CD14-positive monocyte (primary cell): Measurements from ENCODE around the gene ITPR2. TPM values are rescaled to one million over a fixed set of nuclear protein-coding genes. Genes with fewer than 3 reads are reported as not detected.

Experiments
- DNase-seq, 3 donors: peaks; one replicate each; pipeline ENCODE4 v3.0.0-alpha.2; 2011 to 2022
- H2AFZ ChIP-seq: 2 replicates; pipeline ENCODE4 v1.6.0; 2012; ENCODE audit warnings: mild to moderate bottlenecking, low read depth, low read length, inconsistent platforms; ENCODE audit not compliant: insufficient read depth, poor library complexity, severe bottlenecking
- H3K27ac ChIP-seq, 2 donors: 1 replicate in 1 of 2; 2 replicates in 1 of 2; pipeline ENCODE4 v1.5.1; 2012 to 2013; ENCODE audit warnings: low read length in 2 of 2, control low read depth in 1 of 2, inconsistent platforms in 1 of 2, low read depth in 1 of 2, mild to moderate bottlenecking in 1 of 2
- H3K27me3 ChIP-seq, 2 donors: one replicate each; pipeline versions ENCODE4 v1.6.0 to v1.6.1; 2011 to 2013; ENCODE audit warnings: low read length in 2 of 2; ENCODE audit not compliant: control insufficient read depth in 2 of 2, insufficient read depth in 2 of 2
- H3K36me3 ChIP-seq, 2 donors: replicated peaks in 1 of 2; 1 replicate in 1 of 2; 2 replicates in 1 of 2; pipeline versions ENCODE4 v1.5.1 to v1.6.1; 2012 to 2013; ENCODE audit warnings: low read length in 2 of 2, control low read depth in 1 of 2, inconsistent platforms in 1 of 2, mild to moderate bottlenecking in 1 of 2; ENCODE audit not compliant: insufficient read depth in 2 of 2, control insufficient read depth in 1 of 2
- H3K4me1 ChIP-seq, 2 donors: 1 replicate in 1 of 2; 2 replicates in 1 of 2; pipeline versions ENCODE4 v1.5.1 to v1.6.1; 2012 to 2013; ENCODE audit warnings: low read length in 2 of 2, control low read depth in 1 of 2, inconsistent platforms in 1 of 2, mild to moderate bottlenecking in 1 of 2, moderate library complexity in 1 of 2; ENCODE audit not compliant: insufficient read depth in 2 of 2, control insufficient read depth in 1 of 2
- H3K4me2 ChIP-seq: replicated peaks from 2 replicates; pipeline ENCODE3; 2012; ENCODE audit warnings: low read length, moderate library complexity, mild to moderate bottlenecking; ENCODE audit not compliant: poor library complexity, severe bottlenecking; ENCODE audit errors: extremely low read depth
- H3K4me3 ChIP-seq, 3 experiments: fragments of 200-600 bp in 1 of 3; sonication (generic) in 1 of 3; replicated peaks in 1 of 3; 1 replicate in 2 of 3; 2 replicates in 1 of 3; pipeline ENCODE4 v1.5.1; 2011 to 2013; ENCODE audit warnings: low read length in 3 of 3, mild to moderate bottlenecking in 3 of 3, control low read depth in 2 of 3, low read depth in 2 of 3, inconsistent platforms in 1 of 3, moderate library complexity in 1 of 3
- H3K79me2 ChIP-seq: 2 replicates; pipeline ENCODE4 v1.6.0; 2012; ENCODE audit warnings: mild to moderate bottlenecking, control low read depth, inconsistent platforms, low read length, moderate library complexity; ENCODE audit not compliant: insufficient read depth
- H3K9ac ChIP-seq: 2 replicates; pipeline ENCODE4 v1.6.0; 2017; ENCODE audit warnings: low read length, mild to moderate bottlenecking; ENCODE audit not compliant: insufficient read depth, poor library complexity, severe bottlenecking
- H3K9me3 ChIP-seq, 2 donors: replicated peaks in 1 of 2; 1 replicate in 1 of 2; 2 replicates in 1 of 2; pipeline versions ENCODE4 v1.5.1 to v1.6.1; 2012 to 2013; ENCODE audit warnings: low read length in 2 of 2, control low read depth in 1 of 2; ENCODE audit not compliant: control insufficient read depth in 1 of 2, insufficient read depth in 1 of 2
- H4K20me1 ChIP-seq: 2 replicates; pipeline ENCODE4 v1.6.0; 2012; ENCODE audit warnings: mild to moderate bottlenecking, low read length, control low read depth, moderate library complexity; ENCODE audit not compliant: insufficient read depth
- H3K27ac Mint-ChIP-seq, 7 donors: one replicate each; pipeline ENCODE4 v1.8.0; 2020; ENCODE audit warnings: mild to moderate bottlenecking in 7 of 7, mixed read lengths in 7 of 7, moderate library complexity in 6 of 7, inconsistent platforms in 2 of 7
- H3K27me3 Mint-ChIP-seq, 3 donors: one replicate each; pipeline ENCODE4 v1.8.0; 2021 to 2022; ENCODE audit warnings: low read depth in 3 of 3, mild to moderate bottlenecking in 3 of 3, mixed read lengths in 3 of 3, moderate library complexity in 3 of 3, inconsistent platforms in 1 of 3
- H3K36me3 Mint-ChIP-seq, 2 donors: one replicate each; pipeline ENCODE4 v1.8.0; 2020; ENCODE audit warnings: mixed read lengths in 2 of 2, inconsistent platforms in 1 of 2, mild to moderate bottlenecking in 1 of 2
- H3K4me1 Mint-ChIP-seq: one replicate; pipeline ENCODE4 v1.8.0; 2020; ENCODE audit warnings: mild to moderate bottlenecking, mixed read lengths
- H3K4me3 Mint-ChIP-seq, 2 donors: one replicate each; pipeline ENCODE4 v1.8.0; 2020; ENCODE audit warnings: mild to moderate bottlenecking in 2 of 2, mixed read lengths in 2 of 2, moderate library complexity in 1 of 2
- H3K9me3 Mint-ChIP-seq, 7 donors: one replicate each; pipeline ENCODE4 v1.8.0; 2020 to 2022; ENCODE audit warnings: mixed read lengths in 7 of 7, mild to moderate bottlenecking in 6 of 7, moderate library complexity in 6 of 7, inconsistent platforms in 2 of 7
- CTCF ChIP-seq: fragments of 200-600 bp; IDR thresholded peaks from one replicate; pipeline ENCODE4 v1.8.0; 2022; ENCODE audit warnings: antibody characterized with exemption, mild to moderate bottlenecking
- WGBS: methylation state at CpG from one replicate; pipeline ENCODE4 v1.1.5; 2013; ENCODE audit warnings: missing lambda C conversion rate; ENCODE audit not compliant: insufficient coverage; 5-methylcytosine and 5-hydroxymethylcytosine counted together
- intact Hi-C, 2 donors: fragments of 100-400 bp; cut with micrococcal nuclease; formaldehyde crosslinking; loops; one replicate each; pipeline versions ENCODE4 v1.15.0 to v1.15.1; 2023
- polyA plus RNA-seq, 3 donors: library from polyadenylated mRNA; depleted of rRNA in 1 of 3; unstranded in 2 of 3; stranded (reverse) in 1 of 3; fragments of 300-500 nt in 2 of 3; fragments of >200 nt in 1 of 3; fragmentation: Illumina TruSeq in 2 of 3; gene quantifications; 1 replicate in 2 of 3; 2 replicates in 1 of 3; pipeline ENCODE4 v1.2.3, GENCODE V29; 2012 to 2021

The ITPR2 gene
- polyA plus RNA-seq, 3 donors = 2.7 to 6.4 (median 5.7) TPM

GRCh38 chr12:26746121-26746714 lies 86.8 kb downstream of the ITPR2 start:
- Histone ChIP-seq H3K4me2 (no peak overlapping the region), H4K20me1 (peaks cover 87% of the 10 kb centered on the region), H3K9me3 (no peaks in the 10 kb centered on the region), H3K27me3 (no peaks in the 10 kb centered on the region), H3K27ac (no peak overlapping the region), H3K36me3 (no peaks in the 10 kb centered on the region), H3K4me1 (peaks cover 13 to 31% of the 10 kb centered on the region in 2 donors), H3K79me2 (peaks cover 11% of the 10 kb centered on the region), H3K4me3 (no peak overlapping the region), H2AFZ (no peak overlapping the region), H3K9ac (no peak overlapping the region)
- 93% methylated on average over 3 of the region's 4 CpGs for WGBS
- DNase-seq = no peak
- no peaks in the 10 kb centered on the region for H3K27me3 Mint-ChIP-seq
- peaks cover 42% of the 10 kb centered on the region for H3K4me1 Mint-ChIP-seq
- H3K36me3 Mint-ChIP-seq = no peaks in the 10 kb centered on the region
- intact Hi-C loops = no loop called here
- H3K9me3 Mint-ChIP-seq = no peaks in the 10 kb centered on the region
- no peak overlapping the region for H3K27ac Mint-ChIP-seq
- no peak for TF ChIP-seq CTCF
- no peak overlapping the region for H3K4me3 Mint-ChIP-seq

- H3K79me2 ChIP-seq = peaks cover 11% of the 10 kb centered on the region
Observed at GRCh38 chr12:26744697-26745440, 88.1 kb downstream of the ITPR2 start.

More at GRCh38 chr12:26744697-26745440, 88.1 kb downstream of the ITPR2 start:
- no peak for TF ChIP-seq CTCF
- intact Hi-C loops = no loop called here
- WGBS = 88% methylated on average over 6 of the region's 8 CpGs
- Histone ChIP-seq H3K27me3 (no peaks in the 10 kb centered on the region), H3K4me2 (no peak overlapping the region), H4K20me1 (peaks cover 79% of the 10 kb centered on the region), H3K4me1 (peaks cover 4 to 18% of the 10 kb centered on the region in 2 donors), H2AFZ (no peak overlapping the region), H3K4me3 (no peak overlapping the region), H3K9ac (no peak overlapping the region), H3K9me3 (no peaks in the 10 kb centered on the region), H3K27ac (no peak overlapping the region), H3K36me3 (no peaks in the 10 kb centered on the region)
- Mint-ChIP-seq H3K9me3 (peaks cover 0 to 2% (median 0%) of the 10 kb centered on the region in 7 donors), H3K4me1 (peaks cover 30% of the 10 kb centered on the region), H3K36me3 (peaks cover 6% of the 10 kb centered on the region in 2 donors), H3K4me3 (no peak overlapping the region), H3K27ac (no peak overlapping the region), H3K27me3 (no peaks in the 10 kb centered on the region)
- DNase-seq = no peak
